T-cell (primary cell): ENCODE results near the gene RIBC2. TPM values are rescaled to one million over a fixed set of nuclear protein-coding genes. Genes with fewer than 3 reads are reported as not detected.

Experiments
- ATAC-seq, 4 experiments: fragments of 200-7000 bp in 3 of 4; fragments of 150-1000 bp in 1 of 4; cut with Tn5 transposase; replicated peaks in 1 of 4; 1 replicate in 3 of 4; 2 replicates in 1 of 4; pipeline ENCODE4 v1.10.0; 2021; ENCODE audit warnings: moderate library complexity in 3 of 4, mild to moderate bottlenecking in 2 of 4, moderate number of reproducible peaks in 1 of 4
- CTCF ChIA-PET, 2 donors: fragments of 300-600 bp; sonication (Branson Sonifier 250); formaldehyde crosslinking; loops; one replicate each; lab custom pipeline; 2022; ENCODE audit warnings: antibody characterized with exemption in 2 of 2; lab: Charles Lee
- POLR2A ChIA-PET, 2 donors: fragments of 300-600 bp; sonication (Branson Sonifier 250); formaldehyde crosslinking; loops; one replicate each; lab custom pipeline; 2022; ENCODE audit warnings: antibody characterized with exemption in 2 of 2; lab: Charles Lee
- DNase-seq, 35 experiments: peaks; one replicate each; pipeline versions ENCODE4 v3.0.0 to v3.0.0-alpha.2; 2013 to 2023
- H3K27ac ChIP-seq: one replicate; pipeline ENCODE4 v1.5.1; 2013; ENCODE audit warnings: low read length
- H3K27me3 ChIP-seq, 2 experiments: replicated peaks in 1 of 2; 1 replicate in 1 of 2; 2 replicates in 1 of 2; pipeline versions ENCODE4 v1.6.1 to v1.7.0; 2013; ENCODE audit warnings: low read length in 1 of 2, mixed read lengths in 1 of 2; ENCODE audit not compliant: control insufficient read depth in 2 of 2, insufficient read depth in 2 of 2; ENCODE audit errors: extremely low read depth in 1 of 2
- H3K36me3 ChIP-seq, 2 donors: 1 replicate in 1 of 2; 2 replicates in 1 of 2; pipeline versions ENCODE4 v1.6.1 to v1.7.0; 2013; ENCODE audit warnings: low read length in 1 of 2; ENCODE audit not compliant: control insufficient read depth in 2 of 2, insufficient read depth in 1 of 2; ENCODE audit errors: extremely low read depth in 1 of 2
- H3K4me1 ChIP-seq, 2 experiments: 1 replicate in 1 of 2; 2 replicates in 1 of 2; pipeline versions ENCODE4 v1.6.1 to v1.7.0; 2013; ENCODE audit warnings: low read length in 2 of 2, mixed read lengths in 1 of 2; ENCODE audit not compliant: insufficient read depth in 2 of 2, control insufficient read depth in 1 of 2; ENCODE audit errors: extremely low read depth in 1 of 2
- H3K4me3 ChIP-seq, 2 donors: 1 replicate in 1 of 2; 2 replicates in 1 of 2; pipeline versions ENCODE4 v1.5.1 to v1.7.0; 2013; ENCODE audit warnings: mild to moderate bottlenecking in 2 of 2, low read length in 1 of 2, moderate library complexity in 1 of 2; ENCODE audit not compliant: control insufficient read depth in 1 of 2; ENCODE audit errors: extremely low read depth in 1 of 2
- H3K9me3 ChIP-seq: 2 replicates; pipeline ENCODE4 v1.7.0; 2013
- H3K27ac Mint-ChIP-seq, 2 donors: one replicate each; pipeline ENCODE4 v1.8.0; 2020 to 2021; ENCODE audit warnings: mild to moderate bottlenecking in 2 of 2, mixed read lengths in 2 of 2
- H3K27me3 Mint-ChIP-seq, 2 donors: one replicate each; pipeline ENCODE4 v1.8.0; 2021 to 2022; ENCODE audit warnings: mixed read lengths in 2 of 2
- H3K36me3 Mint-ChIP-seq: one replicate; pipeline ENCODE4 v1.8.0; 2021; ENCODE audit warnings: mixed read lengths
- H3K4me1 Mint-ChIP-seq, 3 donors: one replicate each; pipeline ENCODE4 v1.8.0; 2020 to 2022; ENCODE audit warnings: mixed read lengths in 3 of 3, mild to moderate bottlenecking in 1 of 3
- H3K4me3 Mint-ChIP-seq, 3 donors: one replicate each; pipeline ENCODE4 v1.8.0; 2020 to 2022; ENCODE audit warnings: mild to moderate bottlenecking in 3 of 3, mixed read lengths in 3 of 3, moderate library complexity in 3 of 3
- H3K9me3 Mint-ChIP-seq, 3 donors: one replicate each; pipeline ENCODE4 v1.8.0; 2020 to 2022; ENCODE audit warnings: mixed read lengths in 3 of 3
- WGBS: methylation state at CpG from one replicate; pipeline ENCODE4 v1.1.5; 2013; ENCODE audit warnings: missing lambda C conversion rate; ENCODE audit not compliant: insufficient coverage; 5-methylcytosine and 5-hydroxymethylcytosine counted together
- total RNA-seq, 35 experiments: library from RNA in 6 of 35; stranded (reverse) in 6 of 35; fragments of 120-200 nt in 1 of 35; gene quantifications; one replicate each; pipeline versions ENCODE4 v1.2.1 to v1.2.4 and lab custom pipeline; 2013 to 2026

Gene RIBC2
- total RNA-seq, 5 donors from 2014 or later (not counting 1 experiment from before 2014, with no cell fraction given), result 0.61 to 0.89 (median 0.78) TPM; not detected in 2

GRCh38 chr22:45389546-45389945 is 23.9 kb upstream of the RIBC2 start:
- no peaks in the 10 kb centered on the region for H3K36me3 Mint-ChIP-seq
- CTCF ChIA-PET, result no interaction called here
- Histone ChIP-seq H3K9me3 (no peaks in the 10 kb centered on the region), H3K4me1 (no peaks in the 10 kb centered on the region), H3K36me3 (no peaks in the 10 kb centered on the region), H3K4me3 (no peak overlapping the region), H3K27me3 (peaks cover 0 to 4% of the 10 kb centered on the region in 2 experiments), H3K27ac (no peak overlapping the region)
- DNase-seq, result no peak
- H3K4me3 Mint-ChIP-seq, result no peak overlapping the region
- no peak overlapping the region for H3K27ac Mint-ChIP-seq
- no CpG with 5 or more reads among the region's 3 CpGs for WGBS
- no peaks in the 10 kb centered on the region for H3K9me3 Mint-ChIP-seq
- peaks cover 0 to 9% of the 10 kb centered on the region in 2 donors for H3K27me3 Mint-ChIP-seq
- POLR2A ChIA-PET, result interaction anchor here in 1 of 2 donors (0.5 to 0.6 kb wide), 2 partner anchors 41 to 294 kb away, joined by 3 read pairs; no protein-coding TSS in a partner anchor
- H3K4me1 Mint-ChIP-seq, result no peaks in the 10 kb centered on the region
- ATAC-seq, result no peak

GRCh38 chr22:45397806-45398205 is 15.7 kb upstream of the RIBC2 start:
- H3K4me3 Mint-ChIP-seq, result no peak overlapping the region
- Histone ChIP-seq H3K9me3 (no peaks in the 10 kb centered on the region), H3K36me3 (no peaks in the 10 kb centered on the region), H3K27me3 (peaks cover 0 to 6% of the 10 kb centered on the region in 2 experiments), H3K27ac (no peak overlapping the region), H3K4me3 (no peak overlapping the region), H3K4me1 (no peaks in the 10 kb centered on the region)
- DNase-seq (peak in 2 of 35 experiments; percentile 5 to 28), ATAC-seq (peak in 2 of 4 experiments; percentile 26 to 48)
- WGBS, result 74% methylated on average over 5 of the region's 5 CpGs
- POLR2A ChIA-PET, result interaction anchor here in 1 of 2 donors (0.5 to 0.6 kb wide), 2 partner anchors 139 to 1263 kb away, joined by 3 to 5 read pairs; no protein-coding TSS in a partner anchor
- no peaks in the 10 kb centered on the region for H3K9me3 Mint-ChIP-seq
- no peaks in the 10 kb centered on the region for H3K36me3 Mint-ChIP-seq
- no peak overlapping the region for H3K27ac Mint-ChIP-seq
- H3K4me1 Mint-ChIP-seq, result no peaks in the 10 kb centered on the region
- CTCF ChIA-PET, result interaction anchor here in 1 of 2 donors (0.6 kb wide), 1 partner anchor 79 kb away, joined by 3 read pairs; no protein-coding TSS in a partner anchor
- peaks cover 0 to 5% of the 10 kb centered on the region in 2 donors for H3K27me3 Mint-ChIP-seq

- POLR2A ChIA-PET, result no interaction called here
Observed at GRCh38 chr22:45398214-45398613, 15.3 kb upstream of the RIBC2 start.

GRCh38 chr22:45399712-45400445 is 13.6 kb upstream of the RIBC2 start:
- H3K27ac Mint-ChIP-seq, result no peak overlapping the region
- H3K36me3 Mint-ChIP-seq, result no peaks in the 10 kb centered on the region
- CTCF ChIA-PET, result no interaction called here
- H3K27me3 Mint-ChIP-seq, result peaks cover 0 to 5% of the 10 kb centered on the region in 2 donors
- H3K27me3 ChIP-seq, result peaks cover 0 to 6% of the 10 kb centered on the region in 2 experiments
- no peak overlapping the region for H3K4me3 Mint-ChIP-seq
- H3K36me3 ChIP-seq, result no peaks in the 10 kb centered on the region
- H3K4me1 Mint-ChIP-seq, result no peaks in the 10 kb centered on the region
- no peaks in the 10 kb centered on the region for H3K9me3 ChIP-seq
- H3K9me3 Mint-ChIP-seq, result no peaks in the 10 kb centered on the region
- no peak overlapping the region for H3K4me3 ChIP-seq
- POLR2A ChIA-PET, result no interaction called here
- H3K4me1 ChIP-seq, result no peaks in the 10 kb centered on the region
- ATAC-seq, result no peak
- 91% methylated on average over 5 of the region's 5 CpGs for WGBS
- no peak for DNase-seq
- H3K27ac ChIP-seq, result no peak overlapping the region

More at GRCh38 chr22:45398214-45398613, 15.3 kb upstream of the RIBC2 start:
- no peak overlapping the region for H3K4me3 Mint-ChIP-seq
- DNase-seq (no peak), ATAC-seq (no peak)
- no peak overlapping the region for H3K27ac Mint-ChIP-seq
- Histone ChIP-seq H3K9me3 (no peaks in the 10 kb centered on the region), H3K27ac (no peak overlapping the region), H3K36me3 (no peaks in the 10 kb centered on the region), H3K4me3 (no peak overlapping the region), H3K4me1 (no peaks in the 10 kb centered on the region), H3K27me3 (peaks cover 0 to 6% of the 10 kb centered on the region in 2 experiments)
- 93% methylated on average over 12 of the region's 13 CpGs for WGBS
- H3K27me3 Mint-ChIP-seq, result peaks cover 0 to 5% of the 10 kb centered on the region in 2 donors
- no peaks in the 10 kb centered on the region for H3K9me3 Mint-ChIP-seq
- H3K4me1 Mint-ChIP-seq, result no peaks in the 10 kb centered on the region
- H3K36me3 Mint-ChIP-seq, result no peaks in the 10 kb centered on the region
- CTCF ChIA-PET, result no interaction called here

- Mint-ChIP-seq H3K27ac (no peak overlapping the region), H3K27me3 (peaks cover 0 to 2% of the 10 kb centered on the region in 2 donors), H3K9me3 (peaks cover 0 to 4% (median 0%) of the 10 kb centered on the region in 3 donors), H3K4me3 (no peak overlapping the region), H3K4me1 (no peaks in the 10 kb centered on the region), H3K36me3 (no peaks in the 10 kb centered on the region)
- H3K4me3 ChIP-seq, result no peak overlapping the region
- WGBS, result no CpG with 5 or more reads among the region's 3 CpGs
- no peak overlapping the region for H3K27ac ChIP-seq
- no peaks in the 10 kb centered on the region for H3K9me3 ChIP-seq
- ATAC-seq (no peak), DNase-seq (no peak)
- POLR2A ChIA-PET, result interaction anchor here in 1 of 2 donors (0.6 kb wide), 1 partner anchor 69 kb away, joined by 14 read pairs; no protein-coding TSS in a partner anchor
- peaks cover 0 to 6% of the 10 kb centered on the region in 2 experiments for H3K27me3 ChIP-seq
- H3K4me1 ChIP-seq, result no peaks in the 10 kb centered on the region
- H3K36me3 ChIP-seq, result no peaks in the 10 kb centered on the region
- CTCF ChIA-PET, result no interaction called here
Observed at GRCh38 chr22:45402466-45402985, 11.0 kb upstream of the RIBC2 start.

- Mint-ChIP-seq H3K4me1 (peaks cover 0 to 5% (median 2%) of the 10 kb centered on the region in 3 donors), H3K9me3 (peaks cover 1 to 14% (median 4%) of the 10 kb centered on the region in 3 donors), H3K27me3 (peaks cover 0 to 2% of the 10 kb centered on the region in 2 donors), H3K27ac (no peak overlapping the region), H3K4me3 (no peak overlapping the region), H3K36me3 (peaks cover 3% of the 10 kb centered on the region)
- POLR2A ChIA-PET, result no interaction called here
- Histone ChIP-seq H3K4me1 (peaks cover 0 to 2% of the 10 kb centered on the region in 2 experiments), H3K4me3 (no peak overlapping the region), H3K27me3 (peaks cover 0 to 3% of the 10 kb centered on the region in 2 experiments), H3K27ac (no peak overlapping the region), H3K9me3 (no peaks in the 10 kb centered on the region), H3K36me3 (no peaks in the 10 kb centered on the region)
- no peak for ATAC-seq
- CTCF ChIA-PET, result no interaction called here
- WGBS, result no CpG with 5 or more reads among the region's 5 CpGs
- no peak for DNase-seq
Observed at GRCh38 chr22:45407793-45408192, 5.7 kb upstream of the RIBC2 start.
